ENCODE data around the gene EDDM3A.

- TF ChIP-seq GATA2 (CRISPR knock-in tag; IDR thresholded peaks at IDR 0.05) (no peak), CTCF (IDR thresholded peaks at IDR 0.05) (no peak), RFX5 (IDR thresholded peaks at IDR 0.05; ENCODE audit: low read length) (no peak)
These were observed 22.2 kb upstream of the EDDM3A start for GRCh38 chr14:20723488-20723887.
